ENCODE results near the gene SNX8.

SNX8 gene

DNA sequence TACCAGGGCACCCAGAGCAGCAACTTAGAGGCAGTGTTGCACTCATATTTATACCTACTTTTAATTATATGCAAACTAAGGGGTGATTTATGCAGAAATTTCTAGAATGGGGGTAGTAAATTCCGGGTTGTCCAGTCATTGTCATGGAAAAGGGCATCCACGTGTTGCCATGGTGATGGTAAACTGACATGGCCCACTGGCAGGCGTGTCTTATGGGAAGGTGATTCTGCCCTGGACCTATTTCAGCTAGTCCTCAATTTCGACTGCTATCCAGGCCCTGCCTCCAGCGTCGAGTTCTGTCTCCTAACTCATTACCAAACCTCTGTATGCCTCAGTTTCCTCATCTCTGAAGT, 12.8 kb downstream of the SNX8 start:
- TF ChIP-seq, protein P1, sequence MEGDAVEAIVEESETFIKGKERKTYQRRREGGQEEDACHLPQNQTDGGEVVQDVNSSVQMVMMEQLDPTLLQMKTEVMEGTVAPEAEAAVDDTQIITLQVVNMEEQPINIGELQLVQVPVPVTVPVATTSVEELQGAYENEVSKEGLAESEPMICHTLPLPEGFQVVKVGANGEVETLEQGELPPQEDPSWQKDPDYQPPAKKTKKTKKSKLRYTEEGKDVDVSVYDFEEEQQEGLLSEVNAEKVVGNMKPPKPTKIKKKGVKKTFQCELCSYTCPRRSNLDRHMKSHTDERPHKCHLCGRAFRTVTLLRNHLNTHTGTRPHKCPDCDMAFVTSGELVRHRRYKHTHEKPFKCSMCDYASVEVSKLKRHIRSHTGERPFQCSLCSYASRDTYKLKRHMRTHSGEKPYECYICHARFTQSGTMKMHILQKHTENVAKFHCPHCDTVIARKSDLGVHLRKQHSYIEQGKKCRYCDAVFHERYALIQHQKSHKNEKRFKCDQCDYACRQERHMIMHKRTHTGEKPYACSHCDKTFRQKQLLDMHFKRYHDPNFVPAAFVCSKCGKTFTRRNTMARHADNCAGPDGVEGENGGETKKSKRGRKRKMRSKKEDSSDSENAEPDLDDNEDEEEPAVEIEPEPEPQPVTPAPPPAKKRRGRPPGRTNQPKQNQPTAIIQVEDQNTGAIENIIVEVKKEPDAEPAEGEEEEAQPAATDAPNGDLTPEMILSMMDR (conservative IDR thresholded peaks at IDR 0.05; ENCODE audit: low read depth): no peak
- peak overlapping the region; percentile 24 for H3K27ac ChIP-seq

DNA sequence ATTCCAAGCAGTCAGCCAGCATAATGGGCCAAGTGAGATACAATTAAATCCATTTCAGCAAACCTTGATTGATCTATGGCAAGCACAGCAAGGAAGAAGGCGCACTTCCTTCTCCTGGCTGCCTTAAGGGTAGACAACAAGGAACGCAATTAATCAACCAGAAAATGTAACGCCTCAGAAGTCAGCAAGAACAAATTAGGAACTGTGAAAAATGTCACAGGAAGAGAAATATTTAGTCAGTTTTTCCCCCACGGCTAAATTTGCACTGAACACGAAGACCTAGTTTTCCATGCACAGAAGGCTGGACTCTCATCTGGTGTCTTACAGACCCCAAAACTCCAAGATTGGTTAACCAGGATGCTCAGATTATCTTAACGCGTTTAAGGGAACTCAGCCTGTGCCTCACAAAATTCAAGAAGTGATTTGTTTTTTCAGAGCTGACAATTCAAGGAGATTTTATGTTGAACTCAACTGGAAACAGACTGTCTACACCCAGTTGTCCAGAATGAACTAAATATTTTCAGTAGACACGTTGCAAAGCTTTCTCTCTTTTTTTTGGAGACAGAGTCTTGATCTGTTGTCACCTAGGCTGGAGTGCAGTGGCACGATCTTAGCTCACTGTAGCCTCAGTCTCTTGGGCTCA, 14.2 kb downstream of the SNX8 start:
- no peak overlapping the region for H3K27ac ChIP-seq
- CTCF ChIA-PET: interaction anchor here (0.8 kb wide), 1 partner anchor 49 kb away, joined by 6 read pairs; no protein-coding TSS in a partner anchor

More for the DNA sequence above, 12.8 kb downstream of the SNX8 start:
- ChIA-PET CTCF (interaction anchor here (0.5 kb wide), 1 partner anchor 141 kb away, joined by 4 read pairs; no protein-coding TSS in a partner anchor), POLR2A (ENCODE audit: low non-redundant PET) (no interaction called here)
- no peak for DNase-seq (ENCODE audit: low spot score)

DNA sequence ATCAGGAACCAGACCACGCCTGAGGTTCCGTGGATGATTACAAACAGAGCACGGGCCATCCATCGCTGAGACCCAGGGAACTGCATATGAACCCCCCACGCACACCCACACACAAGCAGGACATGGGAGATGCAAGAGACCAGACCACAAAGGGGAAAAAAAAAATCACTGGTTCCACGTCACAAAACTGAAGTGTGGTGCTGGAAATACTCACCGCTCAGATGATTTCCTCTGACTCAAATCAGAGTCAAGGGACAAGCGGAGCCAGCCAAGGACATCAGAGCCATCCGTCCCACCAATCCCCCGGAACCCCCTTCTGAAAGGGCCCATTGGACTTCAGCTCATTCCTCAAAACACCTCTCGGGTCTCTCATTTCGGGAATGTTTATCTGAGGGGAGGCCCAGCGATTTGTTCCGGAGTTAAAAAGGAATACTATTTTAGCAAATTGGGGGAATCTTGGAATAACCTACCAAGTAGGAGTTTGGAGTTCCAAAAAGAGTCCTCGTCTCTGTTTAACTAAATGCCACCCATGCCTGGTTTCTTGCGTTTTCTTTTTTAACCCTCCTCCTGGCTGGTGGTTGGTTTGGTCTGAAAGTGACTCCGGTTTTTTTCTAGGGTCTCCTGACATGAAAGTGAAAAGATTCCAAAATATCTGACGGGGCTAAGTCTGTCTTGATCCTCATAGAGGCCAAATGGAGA, 15.0 kb downstream of the SNX8 start:
- ChIA-PET CTCF (no interaction called here), POLR2A (ENCODE audit: low non-redundant PET) (no interaction called here)
- TF ChIP-seq, protein P1 (conservative IDR thresholded peaks at IDR 0.05; ENCODE audit: low read depth): no peak
- no peak for DNase-seq (ENCODE audit: low spot score)
- no peak overlapping the region for H3K27ac ChIP-seq

More for the DNA sequence above, 14.2 kb downstream of the SNX8 start:
- no peak for DNase-seq (ENCODE audit: low spot score)
- POLR2A ChIA-PET (ENCODE audit: low non-redundant PET): no interaction called here
- TF ChIP-seq, protein P1 (conservative IDR thresholded peaks at IDR 0.05; ENCODE audit: low read depth): no peak

DNA sequence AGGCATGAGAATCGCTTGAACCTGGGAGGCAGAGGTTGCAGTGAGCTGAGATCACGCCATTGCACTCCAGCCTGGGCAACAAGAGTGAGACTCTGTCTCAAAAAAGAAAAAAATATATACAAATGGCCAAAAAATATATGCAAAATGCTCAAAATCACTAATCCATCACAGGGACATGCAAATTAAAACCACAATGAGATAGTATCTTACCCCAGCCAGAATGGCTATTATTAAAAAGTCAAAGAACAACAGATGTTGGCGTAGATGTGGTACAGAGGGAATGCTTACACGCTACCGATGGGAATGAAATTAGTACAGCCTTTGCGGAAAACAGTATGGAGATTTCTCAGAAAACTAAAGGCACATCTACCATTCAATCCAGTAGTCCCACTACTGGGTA, 17.4 kb downstream of the SNX8 start:
- TF ChIP-seq, protein P1 (conservative IDR thresholded peaks at IDR 0.05; ENCODE audit: low read depth): no peak
- ChIA-PET CTCF (no interaction called here), POLR2A (ENCODE audit: low non-redundant PET) (no interaction called here)
- no peak overlapping the region for H3K27ac ChIP-seq
- DNase-seq (ENCODE audit: low spot score): no peak

DNA sequence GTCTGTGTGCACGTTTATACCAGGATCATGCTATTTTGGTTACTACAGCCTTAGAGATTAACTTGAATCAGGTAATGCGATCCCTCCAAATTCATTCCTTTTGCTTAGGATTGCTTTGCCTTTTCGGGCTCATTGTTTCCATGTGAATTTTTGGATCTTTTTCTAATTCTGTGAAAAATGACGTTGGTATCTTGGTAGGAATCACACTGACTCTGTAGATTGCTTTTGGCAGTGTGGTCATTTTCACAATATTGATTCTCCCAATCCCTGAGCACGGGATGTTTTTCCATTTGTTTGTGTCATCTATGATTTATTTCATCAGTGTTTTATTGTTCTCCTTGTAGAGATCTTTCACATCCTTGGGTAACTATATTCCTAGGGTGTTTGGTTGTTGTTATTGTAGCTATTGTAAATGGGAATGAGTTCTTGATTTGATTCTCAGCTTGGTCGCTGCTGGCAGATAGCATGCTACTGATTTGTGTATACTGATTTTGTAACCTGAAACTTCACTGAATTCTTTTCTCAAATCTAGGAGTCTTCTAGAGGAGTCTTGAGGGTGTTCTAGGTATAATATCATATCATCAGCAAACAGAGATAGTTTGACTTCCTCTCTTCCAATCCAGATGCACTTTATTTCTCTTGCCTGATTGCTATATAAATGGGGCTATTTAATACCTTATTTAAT, 18.2 kb downstream of the SNX8 start:
- DNase-seq (ENCODE audit: low spot score): no peak
- ChIA-PET CTCF (no interaction called here), POLR2A (ENCODE audit: low non-redundant PET) (no interaction called here)
- TF ChIP-seq, protein P1 (conservative IDR thresholded peaks at IDR 0.05; ENCODE audit: low read depth): no peak
- H3K27ac ChIP-seq: no peak overlapping the region

DNA sequence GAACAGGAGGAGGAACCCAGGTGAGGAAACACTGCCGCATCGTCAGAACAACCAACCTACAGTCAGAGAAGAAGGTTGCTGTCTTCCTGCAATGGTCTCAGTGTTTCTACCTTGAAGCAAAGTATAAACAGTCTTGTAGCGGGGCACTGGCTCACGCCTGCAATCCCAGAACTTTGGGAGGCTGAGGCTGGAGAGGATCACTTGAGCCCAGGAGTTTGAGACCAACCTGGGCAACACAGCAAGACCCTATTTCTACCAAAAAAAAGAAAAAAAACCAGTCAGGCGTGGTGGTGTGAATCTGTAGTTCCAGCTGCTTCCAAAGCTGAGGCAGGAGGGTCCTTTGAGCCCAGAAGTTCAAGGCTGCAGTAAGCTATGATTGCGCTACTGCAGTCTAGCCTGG, 23.4 kb downstream of the SNX8 start:
- CTCF ChIA-PET: no interaction called here
- POLR2A ChIA-PET (ENCODE audit: low non-redundant PET): no interaction called here
- no peak overlapping the region for H3K27ac ChIP-seq
- no peak for DNase-seq (ENCODE audit: low spot score)
- TF ChIP-seq, protein P1 (conservative IDR thresholded peaks at IDR 0.05; ENCODE audit: low read depth): no peak

All from RWPE1 (cell line).